ENCODE measurements around the gene RAB3D. TPM values are rescaled to one million over a fixed set of nuclear protein-coding genes. Genes with fewer than 3 reads are reported as not detected.
"Not testable (repeated sequence)": the region's sequence is repeated elsewhere in the genome, so short reads cannot be mapped to it uniquely, and the experiment has no call there.

The RAB3D gene
- total RNA-seq, 1 donor from 2014 or later = 24.0 TPM

GRCh38 chr19:11338121-11338520, 1.3 kb downstream of the RAB3D start:
- no peak for DNase-seq

GRCh38 chr19:11337080-11337479, 2.4 kb downstream of the RAB3D start:
- no peak for DNase-seq

GRCh38 chr19:11335449-11336146, 3.9 kb downstream of the RAB3D start:
- no peak for DNase-seq

- not testable (repeated sequence) for DNase-seq
Measured at GRCh38 chr19:11333838-11334237, 5.6 kb downstream of the RAB3D start.

GRCh38 chr19:11332822-11333221, 6.6 kb downstream of the RAB3D start:
- DNase-seq = no peak

- DNase-seq = no peak
Measured at GRCh38 chr19:11331502-11331901, 8.0 kb downstream of the RAB3D start.

GRCh38 chr19:11330127-11330526, 9.3 kb downstream of the RAB3D start:
- no peak for DNase-seq

- DNase-seq = no peak
Measured at GRCh38 chr19:11325544-11325943, 13.9 kb downstream of the RAB3D start.

- DNase-seq = no peak
Measured at GRCh38 chr19:11324748-11325389, 14.6 kb downstream of the RAB3D start.

GRCh38 chr19:11324079-11324661, 15.3 kb downstream of the RAB3D start:
- DNase-seq = peak; percentile 31

- no peak for DNase-seq
Measured at GRCh38 chr19:11323601-11324078, 15.8 kb downstream of the RAB3D start.

GRCh38 chr19:11322269-11323024, 17.0 kb downstream of the RAB3D start:
- no peak for DNase-seq

- no peak for DNase-seq
Measured at GRCh38 chr19:11321191-11322126, 18.0 kb downstream of the RAB3D start.

- not testable (repeated sequence) for DNase-seq
Measured at GRCh38 chr19:11320278-11320995, 19.0 kb downstream of the RAB3D start.

GRCh38 chr19:11306337-11306736, 33.1 kb downstream of the RAB3D start:
- no peak for DNase-seq

- no peak for DNase-seq
Measured at GRCh38 chr19:11304936-11305335, 34.5 kb downstream of the RAB3D start.

GRCh38 chr19:11300811-11301120, 38.7 kb downstream of the RAB3D start:
- peak; percentile 36 for DNase-seq

GRCh38 chr19:11299946-11300810, 39.3 kb downstream of the RAB3D start:
- no peak for DNase-seq

GRCh38 chr19:11296264-11296663, 43.2 kb downstream of the RAB3D start:
- DNase-seq = peak; percentile 43

- DNase-seq = no peak
Measured at GRCh38 chr19:11295665-11296245, 43.7 kb downstream of the RAB3D start, which contains the start of gene TSPAN16. Gene TSPAN16 (plus strand): TSS chr19:11296160. CDS start chr19:11296298, 138 bp downstream.
